IPS-18c (cell line): ENCODE data around the gene SLC1A7.

ENCODE experiments used
- H3K4me3 ChIP-seq: 2 replicates; pipeline ENCODE4 v1.7.0; 2013; ENCODE audit warnings: low read depth, mild to moderate bottlenecking, low read length, moderate library complexity; ENCODE audit not compliant: insufficient read depth
- H3K9me3 ChIP-seq: one replicate; pipeline ENCODE4 v1.6.1; 2013; ENCODE audit warnings: mild to moderate bottlenecking, low read length, moderate library complexity; ENCODE audit not compliant: control insufficient read depth, insufficient read depth

SLC1A7 gene

GRCh38 chr1:53112271-53112774 lies 30.1 kb downstream of the SLC1A7 start:
- Histone ChIP-seq H3K4me3 (no peak overlapping the region), H3K9me3 (no peaks in the 10 kb centered on the region)

GRCh38 chr1:53111693-53112092 lies 30.7 kb downstream of the SLC1A7 start:
- H3K4me3 ChIP-seq = no peak overlapping the region
- no peaks in the 10 kb centered on the region for H3K9me3 ChIP-seq

- Histone ChIP-seq H3K4me3 (no peak overlapping the region), H3K9me3 (no peaks in the 10 kb centered on the region)
These were observed 31.3 kb downstream of the SLC1A7 start for GRCh38 chr1:53111073-53111556.

GRCh38 chr1:53110370-53111072 lies 31.9 kb downstream of the SLC1A7 start:
- no peaks in the 10 kb centered on the region for H3K9me3 ChIP-seq
- H3K4me3 ChIP-seq = no peak overlapping the region

GRCh38 chr1:53108646-53109580 lies 33.5 kb downstream of the SLC1A7 start:
- Histone ChIP-seq H3K9me3 (no peaks in the 10 kb centered on the region), H3K4me3 (no peak overlapping the region)

- Histone ChIP-seq H3K9me3 (no peaks in the 10 kb centered on the region), H3K4me3 (no peak overlapping the region)
These were observed 34.7 kb downstream of the SLC1A7 start for GRCh38 chr1:53107570-53108322.

GRCh38 chr1:53107090-53107489 lies 35.3 kb downstream of the SLC1A7 start:
- Histone ChIP-seq H3K9me3 (no peaks in the 10 kb centered on the region), H3K4me3 (no peak overlapping the region)

GRCh38 chr1:53104289-53104913 lies 38.0 kb downstream of the SLC1A7 start:
- Histone ChIP-seq H3K4me3 (no peak overlapping the region), H3K9me3 (no peaks in the 10 kb centered on the region)

GRCh38 chr1:53094533-53094919 lies 47.9 kb downstream of the SLC1A7 start:
- H3K9me3 ChIP-seq = no peaks in the 10 kb centered on the region
- no peak overlapping the region for H3K4me3 ChIP-seq

GRCh38 chr1:53093778-53094532 lies 48.5 kb downstream of the SLC1A7 start:
- Histone ChIP-seq H3K4me3 (no peak overlapping the region), H3K9me3 (no peaks in the 10 kb centered on the region)

GRCh38 chr1:53093451-53093754 lies 49.0 kb downstream of the SLC1A7 start:
- H3K4me3 ChIP-seq = no peak overlapping the region
- H3K9me3 ChIP-seq = no peaks in the 10 kb centered on the region

GRCh38 chr1:53092659-53093450 lies 49.6 kb downstream of the SLC1A7 start:
- Histone ChIP-seq H3K4me3 (no peak overlapping the region), H3K9me3 (no peaks in the 10 kb centered on the region)

- Histone ChIP-seq H3K4me3 (no peak overlapping the region), H3K9me3 (no peaks in the 10 kb centered on the region)
These were observed 50.4 kb downstream of the SLC1A7 start for GRCh38 chr1:53091841-53092645.

GRCh38 chr1:53090227-53091147 lies 52.0 kb downstream of the SLC1A7 start:
- Histone ChIP-seq H3K9me3 (no peaks in the 10 kb centered on the region), H3K4me3 (no peak overlapping the region)
